ENCODE measurements around the gene CCDC85A. TPM values are rescaled to one million over a fixed set of nuclear protein-coding genes. Genes with fewer than 3 reads are reported as not detected.

CCDC85A gene
- polyA plus RNA-seq, 1 donor (not counting 4 experiments of a cell fraction or from before 2014, with no cell fraction given): not detected

- no peak overlapping the region for H3K27ac ChIP-seq (ENCODE audit: control insufficient read depth, insufficient read depth, low read length)
- no peaks in the 10 kb centered on the region for H3K79me2 ChIP-seq (ENCODE audit: control insufficient read depth, insufficient read depth, low read length)
- no peaks in the 10 kb centered on the region for H3K27me3 ChIP-seq (ENCODE audit: control insufficient read depth, extremely low read depth, insufficient read depth, low read length)
- TF ChIP-seq CTCF (optimal IDR thresholded peaks at IDR 0.05 in 1 of 3, IDR thresholded peaks at IDR 0.05 in 1 of 3, conservative IDR thresholded peaks at IDR 0.05 in 1 of 3; ENCODE audit: extremely low read depth in 1 of 3, insufficient read depth in 2 of 3, low read length in 3 of 3): no peak
- no peak for TF ChIP-seq EZH2 (IDR thresholded peaks at IDR 0.05; ENCODE audit: low read length)
- dilution Hi-C loops (cut with MboI; ENCODE audit: extremely low pct_ligation_motif_present, low sequenced_read_pairs): no loop called here
- H3K9ac ChIP-seq (ENCODE audit: control insufficient read depth, extremely low read depth, insufficient read depth, low read length): no peak overlapping the region
- no peaks in the 10 kb centered on the region for H3K9me1 ChIP-seq (ENCODE audit: control insufficient read depth, extremely low read depth, insufficient read depth, low read length)
- no peaks in the 10 kb centered on the region for H3K9me3 ChIP-seq (ENCODE audit: control insufficient read depth, low read depth, low read length)
- peaks cover 9% of the 10 kb centered on the region for H3K4me1 ChIP-seq (ENCODE audit: control insufficient read depth, extremely low read depth, insufficient read depth, low read length)
- no peaks in the 10 kb centered on the region for H4K20me1 ChIP-seq (ENCODE audit: control insufficient read depth, extremely low read depth, insufficient read depth, low read length)
- no peak overlapping the region for H3K4me3 ChIP-seq (ENCODE audit: control insufficient read depth in 2 of 3, extremely low read depth in 1 of 3, insufficient read depth in 2 of 3, low read depth in 1 of 3, low read length in 3 of 3)
- FAIRE-seq (no peak), DNase-seq (ENCODE audit: low read depth, low spot score) (no peak)
- no peak overlapping the region for H2AFZ ChIP-seq (ENCODE audit: control insufficient read depth, low read length)
- no peaks in the 10 kb centered on the region for H3K36me3 ChIP-seq (ENCODE audit: control insufficient read depth in 2 of 2, extremely low read depth in 1 of 2, insufficient read depth in 2 of 2, low read length in 2 of 2)
- no peak overlapping the region for H3K4me2 ChIP-seq (ENCODE audit: control insufficient read depth, extremely low read depth, insufficient read depth, low read depth, low read length)
Observed at GRCh38 chr2:56227811-56228210, 44.0 kb downstream of the CCDC85A start.

GRCh38 chr2:56229397-56230060, 45.7 kb downstream of the CCDC85A start:
- H3K4me2 ChIP-seq (ENCODE audit: control insufficient read depth, extremely low read depth, insufficient read depth, low read depth, low read length): peak overlapping the region; percentile 45
- FAIRE-seq (peak; percentile 13), DNase-seq (ENCODE audit: low read depth, low spot score) (no peak)
- H3K9me3 ChIP-seq (ENCODE audit: control insufficient read depth, low read depth, low read length): no peaks in the 10 kb centered on the region
- TF ChIP-seq EZH2 (IDR thresholded peaks at IDR 0.05; ENCODE audit: low read length) (no peak), CTCF (optimal IDR thresholded peaks at IDR 0.05 in 1 of 3, IDR thresholded peaks at IDR 0.05 in 1 of 3, conservative IDR thresholded peaks at IDR 0.05 in 1 of 3; ENCODE audit: extremely low read depth in 1 of 3, insufficient read depth in 2 of 3, low read length in 3 of 3) (no peak)
- H3K79me2 ChIP-seq (ENCODE audit: control insufficient read depth, insufficient read depth, low read length): no peaks in the 10 kb centered on the region
- H2AFZ ChIP-seq (ENCODE audit: control insufficient read depth, low read length): no peak overlapping the region
- no peaks in the 10 kb centered on the region for H4K20me1 ChIP-seq (ENCODE audit: control insufficient read depth, extremely low read depth, insufficient read depth, low read length)
- H3K4me1 ChIP-seq (ENCODE audit: control insufficient read depth, extremely low read depth, insufficient read depth, low read length): peaks cover 9% of the 10 kb centered on the region
- no peaks in the 10 kb centered on the region for H3K9me1 ChIP-seq (ENCODE audit: control insufficient read depth, extremely low read depth, insufficient read depth, low read length)
- H3K27me3 ChIP-seq (ENCODE audit: control insufficient read depth, extremely low read depth, insufficient read depth, low read length): no peaks in the 10 kb centered on the region
- no peak overlapping the region for H3K4me3 ChIP-seq (ENCODE audit: control insufficient read depth in 2 of 3, extremely low read depth in 1 of 3, insufficient read depth in 2 of 3, low read depth in 1 of 3, low read length in 3 of 3)
- dilution Hi-C loops (cut with MboI; ENCODE audit: extremely low pct_ligation_motif_present, low sequenced_read_pairs): no loop called here
- no peak overlapping the region for H3K9ac ChIP-seq (ENCODE audit: control insufficient read depth, extremely low read depth, insufficient read depth, low read length)
- H3K36me3 ChIP-seq (ENCODE audit: control insufficient read depth in 2 of 2, extremely low read depth in 1 of 2, insufficient read depth in 2 of 2, low read length in 2 of 2): no peaks in the 10 kb centered on the region
- peak overlapping the region; percentile 29 for H3K27ac ChIP-seq (ENCODE audit: control insufficient read depth, insufficient read depth, low read length)

Data from keratinocyte (primary cell).